Measurements from ENCODE around the gene PRKCA.
"Not testable (repeated sequence)": the region's sequence is repeated elsewhere in the genome, so short reads cannot be mapped to it uniquely, and the experiment has no call there.

The PRKCA gene

GRCh38 chr17:66292353-66292752, 10.1 kb upstream of the PRKCA start:
- no peak for FAIRE-seq

DNA sequence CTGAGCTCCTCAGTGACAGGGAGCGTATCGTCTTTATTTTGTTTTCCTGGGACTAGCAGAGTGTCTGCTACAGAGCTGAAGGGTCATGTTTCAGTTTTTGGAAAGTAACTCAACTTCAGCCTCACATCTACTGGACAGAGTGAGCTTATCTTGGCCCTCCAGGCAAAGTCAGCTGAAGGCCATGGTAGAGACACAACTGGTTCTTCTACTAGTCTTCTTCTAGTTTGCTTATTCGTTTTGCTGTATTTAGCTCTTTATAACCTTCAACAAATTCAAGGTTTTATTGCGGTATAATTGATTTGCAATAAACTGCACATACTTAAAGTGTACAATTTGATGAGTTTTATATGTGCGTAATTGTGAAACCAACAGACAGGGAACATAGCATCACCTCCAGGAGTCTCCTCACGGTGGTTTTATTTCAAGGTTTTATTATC, 6.1 kb upstream of the PRKCA start:
- FAIRE-seq: no peak

- FAIRE-seq: not testable (repeated sequence)
Observed at GRCh38 chr17:66297443-66297842, 5.0 kb upstream of the PRKCA start.

DNA sequence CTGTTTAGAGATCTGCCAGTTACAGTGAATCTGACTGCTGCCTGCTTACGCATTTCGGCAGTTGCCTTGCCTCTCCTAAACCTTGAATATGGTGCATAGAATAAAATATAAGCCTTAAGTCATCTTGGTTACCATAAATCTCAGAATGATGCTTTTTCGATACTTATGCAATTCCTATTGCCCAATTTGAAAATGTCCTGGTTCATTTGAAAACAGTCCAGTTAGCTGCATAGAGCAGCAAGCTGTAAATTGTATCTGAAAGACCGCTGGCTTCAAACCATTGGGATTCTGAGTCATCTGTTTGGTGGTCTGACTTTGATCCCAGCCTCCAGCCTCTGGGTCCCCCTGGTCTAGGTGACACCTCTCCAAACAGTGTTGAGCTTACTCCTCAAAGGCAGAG, 2.7 kb upstream of the PRKCA start:
- no peak for FAIRE-seq

DNA sequence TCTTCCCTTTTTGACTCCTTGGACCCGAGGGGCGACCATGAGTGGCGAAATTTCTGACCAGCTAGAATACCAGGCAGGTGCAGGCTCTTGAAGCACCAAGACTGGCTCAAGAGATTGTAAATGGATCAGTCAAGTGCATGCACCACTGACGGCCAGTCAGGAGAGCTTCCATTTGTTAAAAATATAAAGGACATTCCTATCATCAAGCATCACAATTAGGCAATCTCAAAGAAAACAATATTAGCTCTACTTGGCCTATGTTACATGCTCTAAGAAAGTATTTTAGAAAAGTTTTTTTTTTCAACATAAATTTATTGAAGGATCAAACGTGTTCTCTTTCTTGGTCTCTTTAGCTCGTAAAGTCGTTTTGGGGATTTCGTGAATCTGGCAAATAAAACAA, 1.5 kb upstream of the PRKCA start:
- FAIRE-seq: no peak

DNA sequence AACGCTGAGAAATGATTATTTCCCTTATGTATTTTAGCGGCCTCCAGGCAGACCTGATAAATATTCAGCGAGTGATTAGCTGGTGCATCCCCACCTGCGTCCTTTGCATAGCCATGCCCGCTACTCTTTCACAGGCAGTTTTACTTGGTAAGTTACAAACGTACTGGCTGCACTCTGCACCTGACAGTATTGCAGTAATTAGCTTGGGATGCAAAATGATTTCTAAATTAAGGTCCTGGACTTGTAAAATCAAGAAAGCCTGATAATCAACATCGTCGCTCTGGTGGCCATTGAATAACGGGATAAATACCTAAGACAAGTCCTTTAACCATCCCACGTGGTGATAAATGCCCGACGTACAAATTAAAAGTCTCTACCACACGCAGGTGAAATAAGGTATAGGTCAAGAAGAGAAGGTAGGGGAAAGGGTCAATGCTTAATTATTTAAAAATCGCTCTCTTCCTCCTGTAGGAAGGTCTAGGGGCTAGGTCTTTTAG, 998 bp upstream of the PRKCA start:
- no peak for FAIRE-seq

DNA sequence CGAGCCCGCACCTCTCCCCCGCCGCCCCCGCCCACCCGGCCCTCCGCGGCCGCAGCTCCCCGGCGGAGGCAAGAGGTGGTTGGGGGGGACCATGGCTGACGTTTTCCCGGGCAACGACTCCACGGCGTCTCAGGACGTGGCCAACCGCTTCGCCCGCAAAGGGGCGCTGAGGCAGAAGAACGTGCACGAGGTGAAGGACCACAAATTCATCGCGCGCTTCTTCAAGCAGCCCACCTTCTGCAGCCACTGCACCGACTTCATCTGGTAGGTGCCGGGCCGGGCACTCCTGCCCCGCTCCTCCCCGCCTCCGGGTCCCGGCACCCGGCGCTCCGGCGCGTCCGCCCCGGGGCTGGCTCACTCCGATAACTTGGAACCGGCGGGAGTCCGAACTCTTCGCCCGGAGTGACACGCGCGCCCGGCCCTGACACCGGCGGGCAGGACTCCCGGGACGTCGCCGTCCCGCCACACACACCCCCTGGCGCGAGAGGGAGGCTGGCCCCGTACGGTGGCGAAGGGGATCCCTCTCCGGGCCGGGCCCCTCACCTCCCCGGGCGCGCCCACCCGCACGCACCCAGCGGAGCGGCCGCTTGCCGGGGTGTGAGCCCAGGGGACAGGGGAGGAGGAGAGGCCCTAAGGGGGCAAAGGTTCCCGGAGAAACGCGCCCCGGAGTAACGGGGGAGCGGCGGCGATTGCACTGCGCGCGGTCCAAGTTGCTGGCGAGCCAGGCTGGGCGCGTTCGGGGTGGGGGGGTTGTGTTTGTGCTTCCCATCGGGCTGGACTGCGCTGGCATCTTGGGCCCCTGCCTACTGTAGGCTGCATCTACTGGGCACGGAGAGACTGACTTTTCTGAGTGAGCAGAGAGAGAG, 581 bp downstream of the PRKCA start:
- no peak for FAIRE-seq

- FAIRE-seq: no peak
Observed at GRCh38 chr17:66304304-66305174, 2.1 kb downstream of the PRKCA start.

DNA sequence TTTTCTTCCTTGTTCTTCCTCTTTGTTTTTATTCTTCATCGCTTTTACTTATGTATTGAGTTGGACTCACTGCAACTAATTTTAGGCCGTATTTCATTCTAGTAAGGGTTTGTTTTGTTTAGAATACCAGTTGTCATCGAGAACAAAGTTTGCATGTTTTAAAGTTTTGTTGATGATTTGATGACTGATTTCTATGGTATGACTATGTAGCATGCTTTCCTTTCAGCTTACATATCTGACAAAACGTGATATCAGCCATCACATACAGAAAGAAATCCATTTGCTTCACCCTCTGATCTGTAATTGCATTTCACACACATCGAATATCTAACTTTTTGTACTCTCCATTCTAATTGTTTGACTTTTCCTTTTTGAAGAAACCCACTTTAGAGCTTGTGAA, 4.0 kb downstream of the PRKCA start:
- no peak for FAIRE-seq

- no peak for FAIRE-seq
Observed at GRCh38 chr17:66307257-66307656, 4.8 kb downstream of the PRKCA start.

GRCh38 chr17:66308856-66309255, 6.4 kb downstream of the PRKCA start:
- no peak for FAIRE-seq

- FAIRE-seq: no peak
Observed at GRCh38 chr17:66309793-66310192, 7.4 kb downstream of the PRKCA start.

GRCh38 chr17:66310528-66311148, 8.2 kb downstream of the PRKCA start:
- no peak for FAIRE-seq

GRCh38 chr17:66312912-66313311, 10.5 kb downstream of the PRKCA start:
- no peak for FAIRE-seq

DNA sequence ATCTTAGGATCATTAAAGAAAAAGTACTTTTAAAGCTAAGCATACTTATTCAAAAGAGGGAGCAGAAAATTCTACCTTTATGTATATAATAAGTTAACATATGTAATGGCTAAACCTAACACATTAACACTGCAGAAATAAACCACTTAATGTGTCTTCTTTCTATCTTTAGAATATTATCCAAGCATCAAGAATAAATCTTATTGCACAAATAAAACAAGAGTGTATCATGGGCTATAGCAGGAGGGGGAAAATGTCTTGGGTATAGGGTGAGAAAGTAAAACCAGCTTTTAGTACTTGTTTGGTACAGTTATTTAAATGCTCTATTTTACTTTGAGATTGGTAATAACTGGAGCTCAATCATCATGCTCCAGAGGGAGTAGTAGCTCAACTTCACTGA, 10.9 kb downstream of the PRKCA start:
- no peak for FAIRE-seq

DNA sequence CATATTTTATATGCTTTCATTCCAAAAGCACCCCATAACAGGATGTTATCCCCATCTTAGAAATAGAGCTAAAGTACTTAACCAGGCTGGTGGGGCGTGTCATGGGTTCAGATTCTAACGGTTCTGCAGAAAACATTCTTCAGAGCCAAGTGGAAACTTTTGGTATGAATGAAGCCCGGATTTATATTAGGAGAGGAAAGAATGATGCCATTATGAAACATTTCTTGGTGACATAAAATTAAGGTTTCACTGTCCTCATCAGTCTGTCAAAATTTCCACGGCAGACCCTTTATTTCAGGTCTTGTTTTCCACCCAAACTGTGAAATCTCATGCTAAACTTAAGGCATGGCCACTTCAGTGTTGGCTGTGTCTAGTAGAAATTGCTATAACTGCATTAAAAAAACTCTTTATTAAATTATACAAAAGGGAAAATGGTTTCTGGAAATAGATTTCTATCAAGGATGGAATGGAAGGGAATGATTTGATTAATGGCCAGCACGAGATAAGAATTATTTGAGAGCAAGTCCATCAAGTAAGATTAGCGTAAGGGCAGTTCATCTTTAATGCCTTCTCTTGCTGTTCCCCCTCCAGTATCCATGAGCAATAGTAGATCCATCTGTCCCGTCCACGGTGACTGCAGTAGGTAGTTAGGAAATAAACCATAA, 11.7 kb downstream of the PRKCA start:
- no peak for FAIRE-seq

DNA sequence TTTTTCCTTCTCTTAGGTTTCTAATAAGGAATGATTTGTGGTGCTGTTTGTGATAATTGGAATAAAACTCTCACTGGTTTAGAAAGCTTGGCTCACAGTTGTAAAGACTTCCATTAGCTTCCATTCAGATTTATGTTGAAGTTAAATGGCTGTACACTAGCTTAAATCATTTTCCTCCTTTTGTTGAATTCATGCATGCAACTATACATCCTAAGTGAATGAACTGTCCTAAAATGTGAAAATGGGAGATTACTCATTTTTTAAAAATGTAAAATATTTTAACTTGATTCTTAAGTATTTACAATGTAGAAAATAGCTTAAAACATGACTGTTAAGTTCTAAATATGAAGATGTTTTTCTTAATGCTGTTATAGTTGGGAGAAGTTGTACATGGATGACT, 15.2 kb downstream of the PRKCA start:
- no peak for FAIRE-seq

- FAIRE-seq: no peak
Observed at GRCh38 chr17:66319226-66319625, 16.8 kb downstream of the PRKCA start.

- FAIRE-seq: no peak
Observed at GRCh38 chr17:66322764-66323163, 20.4 kb downstream of the PRKCA start.

GRCh38 chr17:66324381-66325004, 22.1 kb downstream of the PRKCA start:
- not testable (repeated sequence) for FAIRE-seq

- no peak for FAIRE-seq
Observed at GRCh38 chr17:66326476-66327047, 24.1 kb downstream of the PRKCA start.

DNA sequence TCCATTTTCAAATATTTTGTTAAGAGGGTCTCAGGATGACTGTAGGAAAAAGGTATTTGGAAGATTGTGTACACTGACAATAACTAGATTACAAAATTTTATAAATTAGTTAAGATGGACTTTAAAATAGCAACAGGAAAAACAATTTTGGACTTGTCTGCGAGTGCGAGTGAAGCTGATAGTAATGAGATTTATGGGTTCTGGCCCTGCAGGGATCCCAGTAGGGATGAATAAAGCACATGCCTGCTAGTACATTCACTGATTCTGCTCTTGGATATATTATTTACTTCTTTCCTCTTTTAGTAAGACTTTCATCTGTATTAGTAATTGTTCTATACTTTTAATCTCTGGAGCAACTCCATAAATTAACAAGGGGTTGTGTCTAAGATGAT, 28.2 kb downstream of the PRKCA start:
- FAIRE-seq: no peak

Measured in islet of Langerhans (tissue), 1 donor.